Measurements from ENCODE around the gene MYCT1.
A peak's percentile ranks its signal among the peaks of the same experiment; 100 is the strongest.

The MYCT1 gene

DNA sequence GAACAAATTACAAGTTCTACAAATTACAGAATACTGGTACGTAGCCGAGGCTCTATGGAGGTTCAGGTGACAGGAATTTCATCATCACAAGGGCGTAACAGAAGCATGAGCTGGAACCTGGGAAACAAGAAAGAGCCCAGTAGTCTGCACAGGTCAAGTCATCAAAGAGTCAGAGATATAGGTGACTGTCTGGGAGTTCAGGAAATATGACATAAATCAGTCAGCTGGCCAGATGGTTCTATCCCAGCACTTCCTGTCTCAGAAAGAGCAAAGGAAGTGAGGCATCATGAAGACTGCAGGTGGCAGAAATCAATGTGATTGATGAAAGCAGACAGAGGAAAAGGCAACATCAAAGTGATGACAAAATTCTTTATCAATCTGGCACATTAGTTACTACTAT lies 23.3 kb downstream of the MYCT1 start:
- no peak overlapping the region for H3K4me3 ChIP-seq (replicated peaks in 1 of 2; ENCODE audit: low read depth in 2 of 2, low read length in 2 of 2)
- peak in 1 of 2 donors; percentile 82 for DNase-seq (ENCODE audit: low read depth in 2 of 2)
- TF ChIP-seq, protein P1, sequence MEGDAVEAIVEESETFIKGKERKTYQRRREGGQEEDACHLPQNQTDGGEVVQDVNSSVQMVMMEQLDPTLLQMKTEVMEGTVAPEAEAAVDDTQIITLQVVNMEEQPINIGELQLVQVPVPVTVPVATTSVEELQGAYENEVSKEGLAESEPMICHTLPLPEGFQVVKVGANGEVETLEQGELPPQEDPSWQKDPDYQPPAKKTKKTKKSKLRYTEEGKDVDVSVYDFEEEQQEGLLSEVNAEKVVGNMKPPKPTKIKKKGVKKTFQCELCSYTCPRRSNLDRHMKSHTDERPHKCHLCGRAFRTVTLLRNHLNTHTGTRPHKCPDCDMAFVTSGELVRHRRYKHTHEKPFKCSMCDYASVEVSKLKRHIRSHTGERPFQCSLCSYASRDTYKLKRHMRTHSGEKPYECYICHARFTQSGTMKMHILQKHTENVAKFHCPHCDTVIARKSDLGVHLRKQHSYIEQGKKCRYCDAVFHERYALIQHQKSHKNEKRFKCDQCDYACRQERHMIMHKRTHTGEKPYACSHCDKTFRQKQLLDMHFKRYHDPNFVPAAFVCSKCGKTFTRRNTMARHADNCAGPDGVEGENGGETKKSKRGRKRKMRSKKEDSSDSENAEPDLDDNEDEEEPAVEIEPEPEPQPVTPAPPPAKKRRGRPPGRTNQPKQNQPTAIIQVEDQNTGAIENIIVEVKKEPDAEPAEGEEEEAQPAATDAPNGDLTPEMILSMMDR (IDR thresholded peaks at IDR 0.05; ENCODE audit: low read depth, low read length), result no peak

DNA sequence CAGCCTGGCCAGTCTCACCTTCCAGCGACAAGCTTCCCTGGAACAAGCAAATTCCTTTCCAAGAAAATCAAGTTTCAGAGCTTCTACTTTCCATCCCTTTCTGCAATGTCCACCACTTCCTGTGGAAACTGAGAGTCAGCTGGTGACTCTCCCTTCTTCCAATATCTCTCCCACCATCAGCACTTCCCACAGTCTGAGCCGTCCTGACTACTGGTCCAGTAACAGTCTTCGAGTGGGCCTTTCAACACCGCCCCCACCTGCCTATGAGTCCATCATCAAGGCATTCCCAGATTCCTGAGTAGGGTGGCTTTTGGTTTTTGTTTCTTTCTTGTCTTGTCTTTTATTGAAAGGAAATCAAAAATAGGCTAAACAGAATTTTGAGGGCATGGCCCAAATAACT lies 24.3 kb downstream of the MYCT1 start:
- peak in 1 of 2 donors; percentile 36 for DNase-seq (ENCODE audit: low read depth in 2 of 2)
- no peak overlapping the region for H3K4me3 ChIP-seq (replicated peaks in 1 of 2; ENCODE audit: low read depth in 2 of 2, low read length in 2 of 2)
- TF ChIP-seq, protein P1 (IDR thresholded peaks at IDR 0.05; ENCODE audit: low read depth, low read length), result no peak

DNA sequence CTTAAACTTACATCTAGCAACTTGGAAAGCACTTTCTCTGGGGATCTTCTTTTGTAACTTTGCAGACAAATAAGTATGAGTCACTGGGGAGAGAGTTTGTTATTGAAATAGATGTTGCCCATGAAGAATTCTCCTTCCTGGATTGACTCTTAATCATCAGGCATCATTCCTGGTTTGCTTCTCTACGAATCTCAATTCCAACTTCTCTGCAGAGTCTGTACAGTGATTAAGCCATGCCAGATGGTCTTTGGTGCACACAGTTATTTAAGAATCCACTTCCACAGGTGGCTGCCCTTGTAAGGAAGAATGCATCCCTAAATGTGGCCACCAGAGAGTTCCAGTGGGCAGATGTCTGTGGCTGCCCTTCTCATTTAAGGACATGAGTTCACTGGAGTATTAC lies 25.7 kb downstream of the MYCT1 start:
- peak; percentile 46 to 90 for DNase-seq (ENCODE audit: low read depth in 2 of 2)
- no peak overlapping the region for H3K4me3 ChIP-seq (replicated peaks in 1 of 2; ENCODE audit: low read depth in 2 of 2, low read length in 2 of 2)
- TF ChIP-seq, protein P1 (IDR thresholded peaks at IDR 0.05; ENCODE audit: low read depth, low read length), result peak; percentile 2

DNA sequence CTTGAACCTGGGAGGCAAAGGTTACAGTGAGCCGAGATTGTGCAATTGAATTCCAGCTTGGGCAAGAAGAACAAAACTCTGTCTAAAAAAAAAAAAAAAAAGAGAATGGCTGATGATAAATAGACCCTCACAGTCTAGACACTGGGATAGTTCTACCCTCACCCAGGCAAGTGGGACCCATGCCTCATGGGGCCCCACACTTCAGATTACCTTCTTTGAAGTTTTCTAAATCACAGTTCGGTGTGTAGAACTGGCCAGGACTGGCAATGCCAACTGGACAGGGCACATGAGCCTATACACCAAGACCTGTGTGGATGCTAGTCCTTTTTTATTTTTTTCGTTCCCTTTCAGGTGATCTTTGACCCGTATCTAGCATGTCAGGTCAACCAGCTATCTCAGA lies 28.6 kb downstream of the MYCT1 start:
- H3K4me3 ChIP-seq (replicated peaks in 1 of 2; ENCODE audit: low read depth in 2 of 2, low read length in 2 of 2), result no peak overlapping the region
- no peak for DNase-seq (ENCODE audit: low read depth in 2 of 2)
- TF ChIP-seq, protein P1 (IDR thresholded peaks at IDR 0.05; ENCODE audit: low read depth, low read length), result no peak

DNA sequence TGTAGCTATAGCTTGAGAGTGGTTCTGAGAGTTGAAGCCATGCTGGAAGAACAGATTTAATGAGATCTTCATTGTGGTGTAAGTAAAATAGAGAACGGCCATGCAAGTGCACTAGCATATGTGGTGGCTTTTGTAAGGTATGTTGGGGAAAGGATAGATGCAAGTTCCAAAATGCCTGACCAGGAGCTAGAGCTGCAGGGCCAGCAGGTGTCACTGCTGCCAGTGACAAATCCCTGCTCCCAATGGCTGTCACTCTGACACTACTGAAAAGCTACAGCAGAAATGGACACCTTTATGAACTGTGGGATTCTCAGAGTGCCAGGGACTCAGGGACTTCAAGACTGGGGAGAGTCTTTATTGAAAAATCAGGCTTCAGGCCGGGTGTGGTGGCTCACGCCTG lies 29.8 kb downstream of the MYCT1 start:
- TF ChIP-seq, protein P1 (IDR thresholded peaks at IDR 0.05; ENCODE audit: low read depth, low read length), result no peak
- no peak overlapping the region for H3K4me3 ChIP-seq (replicated peaks in 1 of 2; ENCODE audit: low read depth in 2 of 2, low read length in 2 of 2)
- DNase-seq (ENCODE audit: low read depth in 2 of 2), result no peak

DNA sequence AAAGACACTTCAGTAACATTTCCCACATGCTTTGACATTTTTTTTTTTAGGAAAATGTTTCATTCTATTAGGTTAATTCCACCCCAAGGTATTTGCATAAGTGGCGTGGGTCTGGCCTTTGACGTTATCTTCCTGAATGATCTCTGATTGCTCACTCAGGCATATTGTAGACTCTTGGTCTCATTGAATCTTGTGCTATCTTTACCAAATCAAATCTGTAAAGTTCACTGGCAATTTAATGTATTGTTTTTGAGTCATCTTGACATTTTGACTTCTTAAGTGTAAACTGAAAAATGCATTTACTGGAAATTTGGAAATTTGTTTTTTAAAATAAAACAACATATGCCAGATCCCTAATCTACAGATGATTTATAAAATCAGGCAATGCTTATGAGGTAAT lies 36.9 kb downstream of the MYCT1 start:
- no peak for DNase-seq (ENCODE audit: low read depth in 2 of 2)
- H3K4me3 ChIP-seq (replicated peaks in 1 of 2; ENCODE audit: low read depth in 2 of 2, low read length in 2 of 2), result no peak overlapping the region
- TF ChIP-seq, protein P1 (IDR thresholded peaks at IDR 0.05; ENCODE audit: low read depth, low read length), result no peak

DNA sequence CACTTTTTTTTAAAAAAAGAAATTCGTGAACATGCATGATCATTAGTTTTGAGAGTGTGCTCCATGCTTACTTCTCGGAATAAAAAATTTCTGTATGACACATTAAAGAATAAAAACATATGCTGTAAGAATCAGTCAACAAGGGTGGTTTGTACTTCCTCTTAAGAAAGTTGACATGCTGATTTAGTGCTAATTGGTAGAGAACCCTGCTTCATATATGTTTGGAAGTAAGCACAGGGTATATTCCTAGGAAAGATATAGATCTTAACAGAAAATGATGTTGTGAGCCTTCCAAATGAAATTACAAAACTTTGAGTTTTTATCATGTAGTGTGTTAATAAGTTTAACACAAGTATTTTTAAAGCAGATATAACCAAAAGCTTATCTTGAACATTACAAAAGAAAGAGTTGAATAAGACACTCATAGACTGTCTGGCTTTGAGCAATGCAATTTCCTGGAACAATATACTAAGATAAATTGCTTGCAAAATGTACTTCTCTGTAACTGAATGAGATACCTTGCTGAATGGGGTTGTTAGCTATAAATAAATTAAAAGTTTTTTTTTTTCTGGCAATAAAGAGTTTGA lies 39.1 kb downstream of the MYCT1 start:
- TF ChIP-seq, protein P1 (IDR thresholded peaks at IDR 0.05; ENCODE audit: low read depth, low read length), result no peak
- H3K4me3 ChIP-seq (replicated peaks in 1 of 2; ENCODE audit: low read depth in 2 of 2, low read length in 2 of 2), result no peak overlapping the region
- peak in 1 of 2 donors; percentile 11 for DNase-seq (ENCODE audit: low read depth in 2 of 2)
